ENCODE data around the gene HOXB4.
A peak's percentile ranks its signal among the peaks of the same experiment; 100 is the strongest.

Gene HOXB4

DNA sequence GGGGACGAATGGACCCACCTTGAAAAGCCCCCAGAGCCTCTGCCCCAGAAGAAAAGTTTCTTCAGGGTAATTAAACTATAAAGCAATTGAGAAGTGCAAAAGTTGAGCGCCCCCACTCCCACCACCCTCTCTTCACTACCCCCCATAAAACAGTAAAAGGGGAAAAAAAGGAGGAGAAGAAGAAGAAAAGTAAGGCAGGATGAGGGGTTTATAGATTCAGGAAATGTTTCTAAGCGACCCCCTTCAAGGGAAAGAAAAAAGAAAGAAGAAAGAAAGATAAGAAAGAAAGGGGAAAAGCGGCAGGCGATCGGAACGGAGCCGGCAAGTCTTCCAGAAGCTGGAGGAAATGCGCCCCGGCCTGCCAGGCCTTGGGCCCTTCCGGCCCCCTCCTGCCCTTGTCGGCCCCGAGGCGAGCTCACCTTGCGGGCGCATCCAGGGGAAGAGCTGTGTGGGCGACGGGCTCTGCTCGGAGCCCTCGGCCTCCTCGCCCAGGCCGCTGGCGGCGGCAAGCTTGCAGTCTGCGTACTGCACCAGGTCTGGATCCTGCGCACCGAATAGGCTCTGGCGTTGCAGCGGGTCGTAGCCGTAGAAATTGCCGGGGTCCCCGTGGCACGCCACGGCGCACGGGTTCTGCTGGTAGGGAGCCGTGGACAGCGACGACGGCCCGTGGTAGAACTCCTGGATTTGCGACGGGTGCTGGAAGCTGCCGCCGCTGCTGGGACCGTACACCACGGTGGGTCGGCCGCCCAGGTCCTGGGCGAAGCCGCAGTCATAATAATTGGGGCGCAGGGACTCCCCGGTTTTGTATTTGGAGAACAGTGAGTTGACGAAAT, 35.9 kb upstream of the HOXB4 start:
- DNase-seq = no peak

- DNase-seq = peak; percentile 27
These were observed 34.9 kb upstream of the HOXB4 start for GRCh38 chr17:48612854-48613691.

GRCh38 chr17:48612456-48612853, 34.3 kb upstream of the HOXB4 start:
- DNase-seq = peak; percentile 42

DNA sequence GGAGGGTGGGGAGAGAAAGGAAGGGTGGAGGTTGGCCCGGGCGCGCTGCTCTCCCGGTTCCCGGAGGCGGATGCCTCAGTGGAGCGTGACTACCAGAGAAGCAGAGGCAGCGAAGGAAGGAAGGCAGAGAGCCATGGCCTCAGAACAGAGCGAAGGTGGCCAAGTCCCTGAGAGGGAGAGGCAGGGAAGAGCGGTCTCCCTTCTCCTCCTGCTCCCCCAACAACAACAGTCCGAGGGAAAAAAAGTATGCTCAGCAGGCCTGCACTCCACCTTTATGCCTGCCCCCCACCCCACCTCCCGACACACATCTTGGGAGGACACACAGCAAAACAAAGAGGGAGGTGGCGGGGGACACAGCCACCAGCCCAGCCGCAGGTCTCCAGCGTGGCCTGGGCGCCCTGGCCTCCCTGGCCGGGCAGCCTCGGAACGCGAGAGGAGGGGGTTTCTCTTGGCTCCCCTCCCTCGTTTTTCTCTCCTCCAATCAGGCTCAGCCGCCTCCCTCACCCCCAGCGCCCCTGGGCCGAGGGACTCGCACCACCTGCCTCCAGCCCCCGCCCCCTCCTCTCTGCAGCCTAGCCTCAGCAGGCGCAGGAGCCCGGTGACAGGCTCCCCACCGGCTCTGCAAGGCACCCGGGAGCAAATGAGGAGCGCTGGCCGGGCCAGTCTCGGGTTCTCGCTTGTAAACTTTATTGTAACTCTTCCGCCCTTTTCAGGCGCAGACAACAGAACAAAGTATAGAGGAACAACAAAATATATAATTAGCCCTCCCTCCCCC, 33.7 kb upstream of the HOXB4 start:
- DNase-seq = peak; percentile 71

DNA sequence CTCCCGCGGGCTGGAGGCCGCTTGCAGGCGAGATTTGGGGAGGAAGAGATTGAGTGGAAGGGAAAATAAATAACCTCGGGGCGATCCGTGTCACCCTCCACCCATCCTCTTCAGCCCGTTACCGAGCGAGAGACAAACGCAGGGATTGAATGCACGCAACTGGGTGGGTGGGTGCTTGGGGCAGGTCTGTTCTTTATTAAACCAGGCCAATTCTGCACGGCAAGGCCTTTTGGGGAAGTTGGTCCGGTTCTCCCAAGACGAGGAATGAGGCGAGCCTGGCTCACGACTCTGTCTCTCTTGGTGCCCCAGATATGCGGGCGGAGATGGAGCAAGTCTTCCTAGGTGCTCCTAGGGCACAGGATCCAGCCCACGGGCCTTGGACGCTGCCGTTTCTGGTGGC, 33.1 kb upstream of the HOXB4 start:
- DNase-seq = no peak

GRCh38 chr17:48610282-48611211, 32.4 kb upstream of the HOXB4 start, which contains the start of gene HOXB7:
Gene HOXB7, minus strand, starts transcription at chr17:48611017. Its CDS starts 99 bp downstream, at chr17:48610918.
- peak; percentile 63 for DNase-seq

DNA sequence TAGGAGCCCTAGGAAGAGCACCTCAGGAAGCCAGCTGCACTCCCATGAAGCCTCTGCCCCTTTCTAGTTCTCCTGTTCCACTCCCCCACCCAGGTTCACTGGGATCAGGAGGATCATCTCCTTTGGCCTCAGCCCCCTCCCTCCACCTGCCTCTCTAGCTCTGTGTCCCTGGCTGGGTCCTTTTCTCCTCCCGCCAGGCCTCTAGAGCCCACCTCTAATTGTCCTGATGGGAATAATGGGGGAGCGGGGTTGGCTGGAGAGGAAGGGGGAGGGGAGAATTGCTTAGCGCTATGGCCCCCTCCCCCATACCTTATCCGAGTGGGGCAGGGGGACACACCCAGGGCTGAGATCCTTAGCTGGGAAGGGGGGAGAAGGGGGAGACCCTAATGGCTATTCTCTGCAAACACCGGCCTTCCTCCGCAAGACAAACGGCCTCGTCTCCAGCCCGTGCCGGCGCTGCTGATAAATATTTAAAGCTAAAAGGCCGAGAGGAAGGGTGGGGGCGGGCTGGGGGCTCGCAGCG, 31.7 kb upstream of the HOXB4 start:
- DNase-seq = peak; percentile 35

- DNase-seq = no peak
These were observed 30.9 kb upstream of the HOXB4 start for GRCh38 chr17:48609033-48609432.

- no peak for DNase-seq
These were observed 30.3 kb upstream of the HOXB4 start for GRCh38 chr17:48608494-48608834.

- no peak for DNase-seq
These were observed 28.9 kb upstream of the HOXB4 start for GRCh38 chr17:48606892-48607614.

DNA sequence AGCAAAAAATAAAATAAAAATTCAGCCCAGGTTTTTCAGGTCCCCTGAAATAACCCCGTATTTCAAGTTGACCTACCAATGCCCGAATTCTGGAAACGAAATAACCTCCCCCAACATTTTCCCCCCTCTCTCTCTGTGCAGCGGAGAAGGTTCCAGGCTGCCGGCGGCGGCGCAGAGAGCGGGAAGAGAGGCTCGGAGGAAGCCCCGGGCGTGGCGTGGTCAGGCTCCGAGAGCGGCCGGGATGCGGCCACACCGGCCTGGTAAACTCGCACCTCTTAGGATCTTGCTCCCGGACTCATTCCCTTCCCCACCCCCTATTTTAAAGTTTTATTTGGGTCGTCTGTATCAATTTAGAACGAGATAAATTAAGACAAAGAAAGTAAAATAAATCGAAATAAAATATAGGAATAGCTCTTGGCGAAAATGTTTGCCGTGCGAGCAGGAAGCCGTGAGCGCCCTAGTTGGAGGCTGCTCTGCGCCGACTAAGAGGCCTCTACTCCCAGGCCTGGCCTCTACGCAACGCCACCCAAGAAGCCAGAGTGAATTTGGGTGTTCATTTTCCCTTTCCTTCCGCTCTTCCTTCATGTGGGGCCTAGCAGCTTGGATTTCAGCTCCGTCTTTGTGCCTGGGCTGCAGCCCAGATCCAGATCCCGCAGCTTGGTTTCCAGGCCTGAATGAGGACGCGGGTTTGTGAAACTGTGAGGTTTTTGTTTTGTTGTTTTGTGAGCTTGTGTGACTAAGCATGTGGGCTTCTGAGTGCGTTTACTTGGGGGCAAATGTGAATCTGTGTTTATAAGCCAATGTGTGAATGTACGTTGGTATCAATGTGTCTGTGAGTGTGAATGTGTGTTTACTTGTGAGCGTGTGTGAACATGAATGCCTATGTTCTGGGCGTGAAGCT, 28.1 kb upstream of the HOXB4 start:
- DNase-seq = no peak

GRCh38 chr17:48605409-48605919, 27.3 kb upstream of the HOXB4 start:
- DNase-seq = no peak

DNA sequence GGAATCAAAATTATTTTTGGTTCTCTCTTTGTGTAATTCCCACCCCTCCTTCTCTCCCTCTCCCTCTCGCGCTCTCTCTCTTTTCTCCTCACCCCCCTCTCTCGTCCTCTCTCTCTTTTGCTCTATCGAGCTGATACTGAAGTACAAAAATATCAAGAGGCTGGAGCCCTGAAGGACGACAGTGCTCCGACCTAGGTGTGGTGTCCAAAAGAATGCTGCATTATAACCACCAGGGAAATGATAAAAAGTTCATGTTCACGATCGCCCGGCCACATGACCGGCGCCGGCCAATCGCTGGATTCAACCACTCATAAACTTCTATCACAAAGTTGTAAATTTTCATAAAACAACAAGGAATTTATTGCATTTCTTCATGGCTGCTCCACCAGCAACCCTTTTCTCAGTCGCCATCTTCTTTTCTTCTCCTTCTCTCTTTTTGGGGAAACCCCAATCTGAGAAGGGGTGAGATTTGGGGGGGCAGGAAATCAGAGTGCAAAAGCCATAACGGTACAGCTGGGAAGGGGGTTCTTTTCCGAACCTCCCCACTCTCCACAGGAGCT, 26.7 kb upstream of the HOXB4 start, which contains the start of gene HOXB6:
HOXB6 (minus strand) TSS at position 217 of the 560 bp plus-strand sequence. CDS start 6,836 bp downstream, outside the sequence.
- no peak for DNase-seq

DNA sequence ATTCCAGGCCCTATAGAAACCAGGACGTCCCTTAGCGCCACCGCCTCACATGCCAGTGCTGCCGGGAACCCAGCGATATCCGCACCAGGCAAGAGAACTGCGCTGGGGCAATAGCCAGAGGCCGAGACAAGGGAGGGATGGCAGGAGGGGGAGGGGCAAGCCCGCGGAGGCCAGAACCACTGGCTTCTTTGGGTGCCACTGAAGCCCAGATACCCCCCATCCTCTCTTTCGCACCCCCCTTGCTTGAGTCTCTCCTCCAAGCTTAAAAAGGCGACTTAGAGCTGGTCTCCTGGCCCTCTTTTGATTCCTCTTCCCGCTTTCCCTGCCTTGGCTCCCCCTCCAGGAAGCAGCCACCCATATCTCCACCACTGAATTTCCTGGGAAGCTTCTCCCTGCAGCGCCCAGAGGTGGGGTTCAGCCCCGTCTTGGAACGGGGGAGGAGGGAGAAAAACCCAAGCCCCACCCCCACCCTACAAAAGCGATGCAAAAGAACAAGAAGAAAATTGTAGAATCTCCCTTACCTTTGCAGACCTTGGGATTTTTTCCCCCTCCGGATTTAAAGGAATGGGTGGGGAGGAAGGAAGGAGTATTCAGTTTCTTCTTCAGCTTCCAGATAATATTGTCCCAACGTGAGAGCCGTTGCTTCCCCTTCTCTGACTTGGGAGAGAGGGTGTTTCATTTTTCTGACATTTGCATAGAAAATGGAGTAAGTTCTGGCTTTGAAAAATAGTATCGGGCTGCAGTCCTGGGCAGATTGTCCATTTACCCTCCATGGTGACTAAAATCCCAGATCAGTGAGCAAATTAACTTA, 26.0 kb upstream of the HOXB4 start:
- no peak for DNase-seq

GRCh38 chr17:48601539-48602425, 23.6 kb upstream of the HOXB4 start:
- no peak for DNase-seq

GRCh38 chr17:48601207-48601538, 23.0 kb upstream of the HOXB4 start:
- no peak for DNase-seq

Measured in COR-L47 (cell line).